Dedifferentiated amniotic fluid mesenchymal stem cell (primary cell): ENCODE results near the gene CXorf58.
"Not testable (repeated sequence)": the region's sequence is repeated elsewhere in the genome, so short reads cannot be mapped to it uniquely, and the experiment has no call there.

ENCODE experiments used
- DNase-seq: peaks from one replicate; pipeline ENCODE4 v3.0.0-alpha.2; 2016; ENCODE audit errors: extremely low spot score

Gene CXorf58, protein sequence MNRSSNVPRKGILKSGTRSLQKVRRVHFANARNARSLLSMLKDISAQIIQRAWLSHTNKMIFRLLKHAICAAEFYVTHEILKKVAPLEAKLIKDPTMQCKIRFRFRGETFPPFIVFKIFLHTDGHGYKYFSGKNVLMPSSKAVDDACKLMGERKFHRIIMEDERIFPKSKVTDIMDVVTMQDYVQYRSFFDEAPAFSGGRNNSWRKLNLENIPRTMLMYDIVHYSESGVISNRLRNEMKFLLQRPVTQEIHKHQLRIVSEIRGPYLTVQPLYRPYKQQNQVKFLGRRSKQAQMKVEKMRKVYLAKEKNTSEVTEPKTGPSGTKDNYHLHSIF

DNA sequence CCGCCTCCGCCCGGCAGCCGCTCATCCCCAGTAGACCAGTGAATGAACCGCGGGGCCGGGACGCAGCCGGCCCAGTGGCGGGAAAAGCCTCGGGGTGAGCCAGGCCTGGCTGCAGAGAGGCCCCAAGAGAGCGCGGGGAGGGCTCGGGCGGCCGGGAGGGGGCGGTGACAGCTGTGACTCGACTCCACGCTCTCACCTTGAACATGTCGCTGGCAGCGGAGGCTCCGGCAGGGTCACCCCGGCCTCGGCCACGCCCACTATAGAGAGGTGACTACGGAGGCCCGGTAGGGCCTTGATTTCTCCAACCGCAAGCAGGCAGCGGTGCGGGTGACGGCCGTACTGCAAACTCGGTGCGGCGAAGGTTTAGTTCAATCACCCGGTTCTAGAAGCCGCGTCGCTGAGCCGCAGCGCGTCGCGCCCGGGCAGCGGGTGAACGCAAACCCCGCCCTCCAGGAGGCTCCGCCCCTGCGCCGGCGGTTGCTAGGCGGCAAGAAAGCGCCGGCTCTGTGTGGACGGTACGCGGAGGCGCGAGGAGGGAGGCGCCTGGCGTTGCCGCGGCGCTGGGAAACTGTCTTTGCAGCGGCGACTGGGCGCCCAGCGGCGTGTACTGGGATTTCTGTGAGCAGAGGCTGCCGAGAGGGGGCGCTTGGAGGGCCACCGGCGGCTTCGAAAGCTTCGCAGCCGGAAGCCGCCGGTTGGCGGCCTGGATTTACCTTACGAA lies at the start of gene CXorf58, which contains the start of gene APOO:
Gene CXorf58 (plus strand): TSS at position 509 of the 721 bp plus-strand sequence. CDS start 2,297 bp downstream, outside the sequence.
Gene APOO (minus strand): TSS at position 441 of the 721 bp plus-strand sequence. CDS start 236 bp downstream, at position 205.
- peak; percentile 81 for DNase-seq

DNA sequence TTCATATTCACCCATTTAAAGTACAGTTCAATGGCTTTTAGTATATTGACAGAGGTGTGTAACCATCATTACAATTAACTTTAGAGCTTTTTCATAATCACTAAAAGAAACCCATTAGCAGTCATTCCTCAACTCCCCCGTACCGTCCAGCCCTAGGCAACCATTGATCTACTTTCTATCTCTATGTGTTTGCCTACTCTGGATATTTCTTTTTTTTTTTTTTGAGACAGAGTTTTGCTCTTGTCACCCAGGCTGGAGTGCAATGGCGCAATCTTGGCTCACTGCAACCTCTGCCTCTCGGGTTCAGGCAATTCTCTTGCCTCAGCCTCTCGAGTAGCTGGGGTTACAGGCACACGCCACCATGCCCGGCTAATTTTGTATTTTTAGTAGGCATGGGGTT lies 48.6 kb upstream of the CXorf58 start:
- DNase-seq: not testable (repeated sequence)

GRCh38 chrX:23861215-23861896 lies 46.5 kb upstream of the CXorf58 start:
- DNase-seq: no peak

DNA sequence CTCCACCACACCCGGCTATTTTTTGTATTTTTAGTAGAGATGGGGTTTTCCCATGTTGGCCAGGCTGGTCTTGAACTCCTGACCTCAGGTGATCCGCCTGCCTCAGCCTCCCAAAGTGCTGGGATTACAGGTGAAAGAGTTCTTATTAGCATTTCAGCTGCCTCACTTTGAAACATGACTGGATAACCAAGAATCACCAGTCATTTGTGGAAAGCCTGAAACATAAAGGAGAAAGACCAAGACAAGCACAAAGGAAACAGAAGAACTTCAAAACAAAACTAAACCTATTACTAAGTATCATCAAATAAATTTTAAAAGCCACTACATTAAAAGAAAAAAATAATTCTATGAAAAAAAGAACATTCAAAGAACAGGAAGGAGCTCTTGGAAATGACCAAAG lies 45.9 kb upstream of the CXorf58 start:
- not testable (repeated sequence) for DNase-seq

DNA sequence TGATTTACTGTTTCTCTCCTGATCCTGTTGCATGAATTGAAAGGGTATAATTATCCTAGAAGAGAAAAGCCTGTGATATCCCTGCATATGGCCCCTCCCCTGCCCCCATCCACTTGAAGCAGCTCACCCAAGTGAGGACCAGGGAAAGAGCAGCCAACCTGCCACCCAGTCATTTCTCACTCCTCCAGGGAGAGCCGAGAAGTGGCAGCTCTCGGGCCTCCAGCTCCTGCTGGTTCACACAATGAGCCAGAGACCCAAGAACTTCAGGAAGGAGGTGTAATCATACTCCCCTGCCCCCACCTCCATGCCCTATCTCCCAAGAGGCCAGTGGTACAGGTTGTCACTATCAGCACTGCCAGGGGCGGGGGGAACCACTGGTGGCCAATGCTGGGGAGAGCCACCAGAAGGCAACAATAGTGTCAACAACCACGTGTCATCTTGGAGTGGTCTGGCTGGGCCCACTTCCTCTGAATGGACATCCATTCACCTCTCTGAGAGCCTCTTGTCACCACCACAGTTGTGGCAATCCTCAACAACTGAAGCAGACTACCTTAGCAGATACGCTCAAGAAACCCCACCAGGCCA lies 43.0 kb upstream of the CXorf58 start:
- no peak for DNase-seq

GRCh38 chrX:23870041-23870440 lies 37.8 kb upstream of the CXorf58 start:
- no peak for DNase-seq

- DNase-seq: no peak
Measured at GRCh38 chrX:23871905-23872546, 35.8 kb upstream of the CXorf58 start.

DNA sequence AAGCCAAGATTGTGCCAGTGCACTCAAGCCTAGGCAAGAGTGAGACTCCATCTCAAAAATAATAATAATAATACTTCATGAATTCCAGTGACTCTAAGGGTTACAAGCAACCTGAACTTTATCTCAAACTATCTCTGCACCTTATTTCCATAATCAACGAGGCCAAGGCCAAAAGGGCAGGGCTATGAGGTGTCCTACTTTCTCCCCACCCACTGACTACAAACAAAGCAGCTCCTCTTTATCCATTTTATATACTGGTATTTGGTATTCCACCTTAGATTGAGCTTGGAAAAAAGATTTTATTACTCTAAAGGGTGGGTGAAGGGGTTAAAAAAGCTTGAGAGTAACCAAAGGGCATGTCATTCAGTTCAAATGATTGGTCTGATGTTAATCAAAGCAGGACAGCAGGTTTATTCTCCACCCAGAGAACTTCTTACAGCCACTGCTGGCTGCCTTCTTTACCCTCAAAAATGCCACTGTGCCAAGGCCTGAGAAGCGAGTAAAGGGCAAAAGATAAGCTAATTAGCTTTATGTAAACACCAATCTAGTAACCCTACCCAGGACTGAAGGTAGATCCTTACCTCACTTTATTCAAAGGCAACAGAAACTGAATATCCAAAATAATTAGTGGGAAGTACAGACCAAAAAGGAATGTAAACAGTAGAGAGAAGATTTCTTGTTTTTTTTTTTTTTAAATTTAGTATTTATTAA lies 28.3 kb upstream of the CXorf58 start:
- DNase-seq: no peak

DNA sequence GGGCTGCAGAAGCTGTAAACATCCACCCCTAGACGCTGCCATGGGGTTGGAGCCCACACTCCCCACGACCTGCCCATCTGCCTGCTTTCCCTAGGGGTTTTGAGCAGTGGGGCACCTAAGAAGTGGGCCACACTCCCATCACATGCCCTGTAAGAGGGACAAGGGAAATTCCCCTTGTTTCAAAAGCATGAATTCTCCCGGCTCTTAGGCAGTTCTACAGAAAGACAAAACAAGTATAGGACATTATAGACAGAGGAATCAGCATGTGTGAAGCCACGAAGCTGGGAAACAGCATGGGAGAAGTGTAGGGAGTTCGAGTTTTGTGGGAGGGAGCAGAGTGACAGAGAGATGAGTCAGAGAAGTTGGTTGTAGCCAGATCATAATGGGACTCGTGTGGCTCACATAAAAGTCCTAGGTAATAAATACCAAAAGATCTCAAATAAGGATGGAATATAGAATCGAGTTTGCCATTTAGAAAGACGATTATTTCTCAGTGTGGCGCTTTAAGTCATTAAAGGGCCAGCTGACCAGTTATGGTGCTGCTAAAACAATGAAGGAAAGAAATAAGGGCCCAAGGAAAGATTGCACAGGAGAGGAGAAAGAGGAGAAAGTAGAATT lies 24.0 kb upstream of the CXorf58 start:
- peak; percentile 33 for DNase-seq

- DNase-seq: no peak
Measured at GRCh38 chrX:23884427-23885024, 23.3 kb upstream of the CXorf58 start.

- DNase-seq: no peak
Measured at GRCh38 chrX:23885803-23886202, 22.0 kb upstream of the CXorf58 start.

GRCh38 chrX:23887451-23887850 lies 20.4 kb upstream of the CXorf58 start:
- no peak for DNase-seq

DNA sequence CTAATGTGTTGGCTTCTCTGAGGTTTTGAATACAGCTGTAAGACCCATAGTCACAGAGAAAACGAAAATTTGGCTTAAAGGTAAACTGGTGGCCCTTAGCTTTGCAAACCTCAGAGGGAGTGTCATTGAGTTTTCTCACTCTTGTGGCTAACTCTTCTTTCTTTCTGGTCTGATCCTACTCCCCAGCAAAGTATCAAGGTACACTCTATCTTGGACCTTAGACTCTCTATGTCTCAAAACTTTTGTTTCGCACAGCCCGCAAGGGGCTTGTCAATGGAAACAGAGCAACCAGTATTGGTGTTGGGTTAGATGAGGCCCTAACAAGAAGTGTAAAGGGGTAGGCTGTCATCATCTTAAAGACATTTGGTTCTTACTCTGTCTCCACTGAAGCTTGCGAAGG lies 19.9 kb upstream of the CXorf58 start:
- DNase-seq: no peak

- no peak for DNase-seq
Measured at GRCh38 chrX:23888887-23889501, 18.8 kb upstream of the CXorf58 start.

DNA sequence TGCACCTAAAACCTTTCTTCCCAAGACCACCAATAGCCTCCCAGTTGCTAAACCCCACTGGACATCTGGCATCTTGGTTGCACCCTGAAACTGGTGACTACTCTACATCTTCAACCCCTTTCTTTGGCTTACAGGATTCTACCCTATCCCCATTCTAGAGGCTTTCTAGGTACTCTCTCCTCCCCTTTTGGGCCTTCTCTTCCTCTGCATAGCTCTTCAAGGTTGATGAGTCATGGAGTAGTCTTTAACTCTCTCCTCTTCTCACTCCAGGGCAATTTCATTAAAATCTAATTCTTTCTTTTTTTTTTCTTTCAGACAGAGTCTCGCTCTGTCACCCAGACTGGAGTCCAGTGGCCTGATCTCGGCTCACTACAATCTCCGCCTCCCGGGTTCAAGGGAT lies 16.9 kb upstream of the CXorf58 start:
- DNase-seq: no peak

DNA sequence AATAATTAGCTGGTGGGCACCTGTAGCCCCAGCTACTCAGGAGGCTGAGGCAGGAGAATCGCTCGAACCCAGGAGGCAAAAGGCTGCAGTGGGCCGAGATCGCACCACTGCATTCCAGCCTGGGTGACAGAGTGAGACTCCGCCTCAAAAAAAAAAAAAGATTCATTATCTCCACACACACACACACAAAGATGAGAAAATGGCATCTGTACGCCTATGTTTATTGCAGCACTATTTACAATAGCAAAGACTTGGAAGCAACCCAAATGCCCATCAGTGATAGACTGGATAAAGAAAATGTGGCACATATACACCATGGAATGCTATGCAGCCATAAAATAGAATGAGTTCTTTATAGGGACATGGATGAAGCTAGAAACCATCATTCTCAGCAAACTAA lies 12.8 kb upstream of the CXorf58 start:
- DNase-seq: not testable (repeated sequence)

DNA sequence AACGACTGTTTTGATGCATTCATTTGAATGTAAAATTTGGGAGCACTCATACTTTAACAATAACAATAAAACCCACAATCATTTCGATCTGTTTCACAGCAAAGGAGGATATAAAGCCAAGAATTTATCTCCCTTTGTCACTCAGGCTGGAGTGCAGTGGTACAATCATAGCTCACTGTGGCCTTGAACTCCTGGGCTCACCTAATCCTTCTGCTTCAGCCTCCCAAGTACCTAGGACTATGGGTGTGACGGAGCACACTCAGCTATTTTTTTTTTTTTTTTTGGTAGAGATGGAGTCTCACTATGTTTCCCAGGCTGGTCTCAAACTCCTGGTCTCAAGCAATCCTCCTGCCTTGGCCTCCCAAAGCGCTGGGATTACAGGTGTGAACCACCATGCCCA lies 11.3 kb upstream of the CXorf58 start:
- DNase-seq: not testable (repeated sequence)

DNA sequence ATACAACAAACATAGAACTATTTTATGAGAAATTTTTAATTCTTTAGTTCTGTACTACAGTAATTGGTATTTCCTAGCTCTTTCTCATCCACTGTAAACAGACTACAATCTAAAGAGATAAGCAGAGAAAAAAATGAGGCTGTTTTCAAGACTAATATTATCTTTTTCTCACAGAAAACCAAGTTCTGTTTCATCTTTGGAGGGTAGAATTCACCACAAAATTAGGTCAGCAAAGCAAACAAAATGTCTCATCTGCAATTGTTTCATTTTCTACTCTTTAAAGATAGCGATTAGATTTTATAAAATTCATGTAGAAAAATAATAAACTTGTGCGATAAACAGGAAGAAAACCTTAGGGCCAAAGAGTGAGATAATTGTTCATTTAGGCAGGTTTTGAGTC lies 10.8 kb upstream of the CXorf58 start:
- no peak for DNase-seq

DNA sequence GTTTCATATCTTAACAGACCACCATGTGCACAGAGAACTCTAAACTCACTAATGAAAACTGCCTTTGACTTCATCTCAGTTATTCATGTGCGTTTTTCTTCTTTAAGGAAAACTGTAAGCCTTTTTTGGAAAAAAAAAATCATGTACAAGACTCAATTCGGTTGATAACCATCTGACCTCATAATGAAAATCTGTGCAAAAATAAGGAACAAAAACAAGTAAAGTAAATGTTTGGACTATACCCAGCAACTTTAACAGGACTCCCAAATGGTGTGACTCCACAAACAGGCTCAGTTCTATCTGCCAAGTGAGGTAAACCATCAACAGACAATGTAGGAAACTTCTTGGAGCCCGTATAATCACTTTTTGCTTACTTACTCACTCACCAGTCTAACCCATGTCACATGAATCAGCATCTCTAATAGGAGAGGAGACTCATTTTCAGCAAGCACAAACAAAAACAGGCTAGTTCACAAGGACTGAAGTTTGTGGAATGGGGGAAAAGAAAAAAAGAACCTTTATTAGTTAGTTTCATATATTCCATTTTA lies 9.3 kb upstream of the CXorf58 start:
- no peak for DNase-seq
